AG08395 (cell line): Measurements from ENCODE around the gene LAMA3.

Experiments
- DNase-seq: peaks from one replicate; pipeline ENCODE4 v3.0.0; 2012; ENCODE audit warnings: mixed read lengths, low spot score

Gene LAMA3

DNA sequence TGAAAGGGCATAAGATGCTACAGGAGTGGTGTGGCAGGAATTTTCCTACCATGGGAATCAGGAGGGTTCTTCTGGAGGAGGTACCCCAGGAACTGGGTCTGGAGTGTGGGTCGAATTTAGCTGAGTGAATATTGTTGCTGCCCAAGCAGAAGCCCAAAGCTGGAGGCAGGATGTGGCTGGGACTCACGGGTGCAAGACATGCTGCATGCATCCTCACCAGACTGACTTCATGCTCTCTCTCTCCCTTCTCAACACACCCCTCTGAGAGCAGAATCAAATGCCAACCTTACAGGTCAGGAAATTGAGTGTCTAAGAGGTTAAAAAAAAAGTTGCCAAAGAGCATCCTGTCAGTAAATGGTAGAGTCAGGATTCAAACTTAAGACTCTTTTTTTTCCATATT is 246.6 kb downstream of the LAMA3 start:
- no peak for DNase-seq

- no peak for DNase-seq
These were observed 247.2 kb downstream of the LAMA3 start for GRCh38 chr18:23936381-23936958.

- DNase-seq = no peak
These were observed 248.9 kb downstream of the LAMA3 start for GRCh38 chr18:23938043-23938756.

DNA sequence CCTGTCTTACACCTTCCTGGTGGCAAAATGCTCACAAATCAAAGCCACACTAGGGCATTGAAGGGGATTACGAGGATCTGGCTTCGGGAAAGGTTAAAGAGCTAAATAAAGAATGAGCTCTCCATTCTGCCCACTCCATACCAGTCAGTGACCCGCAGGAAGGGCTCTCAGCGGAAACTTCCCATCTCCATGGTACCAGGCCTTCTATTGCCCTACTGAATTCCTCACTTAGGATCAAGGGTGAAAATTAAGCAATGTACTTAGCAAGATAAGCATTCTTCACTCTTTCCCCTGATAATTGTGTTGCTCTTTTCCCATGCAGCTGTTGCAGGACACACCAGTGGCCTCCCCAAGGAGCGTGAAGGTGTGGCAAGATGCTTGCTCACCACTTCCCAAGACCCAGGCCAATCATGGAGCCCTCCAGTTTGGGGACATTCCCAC is 249.7 kb downstream of the LAMA3 start:
- DNase-seq = no peak

- DNase-seq = no peak
These were observed 250.1 kb downstream of the LAMA3 start for GRCh38 chr18:23939366-23939765.

DNA sequence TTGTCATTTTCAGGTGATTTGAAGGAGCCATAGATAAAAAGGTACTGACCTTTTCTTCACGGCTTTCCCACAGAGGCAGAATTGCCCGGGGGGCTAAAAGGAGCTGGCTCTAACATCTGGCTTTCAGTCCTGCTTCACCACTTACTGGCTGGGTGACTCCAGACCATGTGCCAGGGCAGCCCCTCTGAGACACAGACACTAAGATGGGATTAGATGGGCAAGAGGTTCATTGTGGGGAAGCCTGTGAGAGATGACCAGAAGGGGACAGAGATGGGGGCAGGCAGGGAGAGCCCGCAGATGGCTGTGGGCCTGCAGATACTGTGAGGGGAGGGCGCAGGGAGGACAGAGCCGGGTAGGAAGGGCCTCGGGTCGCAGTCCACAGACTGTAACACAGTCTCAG is 250.6 kb downstream of the LAMA3 start:
- DNase-seq = no peak

GRCh38 chr18:23941791-23942190 is 252.5 kb downstream of the LAMA3 start:
- no peak for DNase-seq

DNA sequence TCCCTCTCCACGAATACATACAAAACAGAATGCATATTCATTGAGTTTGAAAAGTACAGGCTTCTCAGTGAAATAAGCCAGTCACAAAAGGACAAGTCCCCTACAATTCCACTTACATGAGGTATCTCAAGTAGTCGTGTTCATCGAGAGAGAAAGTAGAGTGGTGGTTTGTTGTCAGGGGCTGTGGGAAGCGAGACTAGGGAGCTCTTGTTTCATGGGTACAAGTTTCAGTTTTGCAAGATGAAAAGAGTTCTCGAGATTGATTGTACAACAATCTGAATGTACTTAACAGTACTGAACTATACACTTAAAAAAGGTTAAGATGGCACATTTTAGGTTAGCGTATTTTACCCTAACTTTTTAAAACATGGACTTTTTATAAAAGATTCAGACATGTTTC is 253.9 kb downstream of the LAMA3 start:
- DNase-seq = no peak

DNA sequence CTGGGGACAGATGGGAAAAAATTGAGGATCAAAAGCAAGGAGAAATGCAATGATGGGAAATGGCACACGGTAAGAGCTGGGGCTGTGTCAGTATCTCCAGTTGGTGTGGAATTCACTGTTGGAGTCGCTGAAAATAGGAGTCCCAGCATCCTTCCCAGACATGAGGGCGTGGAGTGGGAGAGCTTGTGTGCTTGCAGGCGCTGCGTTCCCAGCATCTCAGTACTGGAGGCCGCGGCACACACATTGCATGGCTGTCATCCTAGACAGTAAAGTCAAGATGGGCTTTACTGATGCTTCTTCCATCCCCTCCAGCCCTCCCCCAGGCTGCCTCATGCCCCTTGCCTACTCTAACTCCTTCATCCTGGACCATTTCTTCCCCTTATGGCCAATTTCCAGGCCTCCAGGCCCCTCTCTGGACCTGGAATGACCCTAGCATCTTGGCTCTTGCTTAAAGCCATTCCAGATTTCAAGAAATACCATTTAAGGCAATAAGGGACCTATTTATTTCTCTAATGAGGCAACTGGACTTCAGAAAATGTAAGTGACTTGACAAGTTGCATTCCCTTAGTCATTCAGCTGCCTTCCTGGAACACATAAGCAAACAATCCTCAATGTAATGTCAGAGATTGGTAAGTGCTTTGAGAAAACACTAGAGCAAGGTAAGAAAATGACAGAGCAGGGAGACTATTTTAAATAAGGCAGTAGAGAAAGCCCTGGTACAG is 254.8 kb downstream of the LAMA3 start:
- DNase-seq = peak; percentile 62

- DNase-seq = no peak
These were observed 256.3 kb downstream of the LAMA3 start for GRCh38 chr18:23945416-23946079.

- DNase-seq = no peak
These were observed 260.6 kb downstream of the LAMA3 start for GRCh38 chr18:23949863-23950262.

DNA sequence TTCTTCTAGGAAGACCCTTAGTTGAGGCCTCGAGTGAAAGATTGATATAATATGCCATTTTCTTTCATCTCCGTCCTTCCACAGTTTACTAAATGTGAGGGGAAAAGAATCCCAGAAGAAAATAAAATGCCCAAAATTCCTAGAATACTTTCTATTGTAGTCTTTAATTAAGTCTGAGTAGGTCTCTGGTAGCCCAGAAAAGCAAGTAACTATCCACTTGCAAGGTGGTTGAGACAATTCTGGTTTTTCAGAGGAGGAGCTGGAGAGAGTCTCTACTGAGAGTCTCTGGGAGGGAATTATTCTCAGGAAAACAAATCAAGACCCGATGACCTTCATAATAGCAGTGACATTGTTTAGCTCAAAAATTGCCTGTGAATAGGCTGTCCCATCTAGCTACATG is 261.4 kb downstream of the LAMA3 start:
- no peak for DNase-seq

GRCh38 chr18:23951206-23951605 is 262.0 kb downstream of the LAMA3 start:
- DNase-seq = no peak

GRCh38 chr18:23953984-23954383 is 264.7 kb downstream of the LAMA3 start:
- DNase-seq = no peak

- no peak for DNase-seq
These were observed 267.2 kb downstream of the LAMA3 start for GRCh38 chr18:23956483-23956882.

DNA sequence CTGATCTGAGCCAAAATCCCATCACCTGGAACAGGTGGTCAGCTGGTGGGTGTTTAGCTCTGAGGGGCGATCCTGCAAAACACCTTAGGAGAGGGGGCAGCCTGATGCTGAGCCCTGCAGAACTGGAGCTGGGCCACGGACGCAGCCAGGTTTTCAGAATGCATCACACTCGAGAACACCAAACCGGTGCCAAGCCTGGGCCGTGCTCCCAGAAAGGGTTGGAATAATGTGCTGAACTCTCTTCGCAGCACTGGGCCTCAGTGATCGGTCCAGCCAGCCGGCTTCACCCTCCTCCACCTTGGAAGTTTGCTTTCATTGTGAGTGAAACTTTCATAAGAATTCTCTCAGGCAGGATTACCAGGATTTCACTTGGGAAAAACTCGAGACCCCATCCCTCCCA is 268.8 kb downstream of the LAMA3 start:
- no peak for DNase-seq

- DNase-seq = no peak
These were observed 274.4 kb downstream of the LAMA3 start for GRCh38 chr18:23963443-23964165.

DNA sequence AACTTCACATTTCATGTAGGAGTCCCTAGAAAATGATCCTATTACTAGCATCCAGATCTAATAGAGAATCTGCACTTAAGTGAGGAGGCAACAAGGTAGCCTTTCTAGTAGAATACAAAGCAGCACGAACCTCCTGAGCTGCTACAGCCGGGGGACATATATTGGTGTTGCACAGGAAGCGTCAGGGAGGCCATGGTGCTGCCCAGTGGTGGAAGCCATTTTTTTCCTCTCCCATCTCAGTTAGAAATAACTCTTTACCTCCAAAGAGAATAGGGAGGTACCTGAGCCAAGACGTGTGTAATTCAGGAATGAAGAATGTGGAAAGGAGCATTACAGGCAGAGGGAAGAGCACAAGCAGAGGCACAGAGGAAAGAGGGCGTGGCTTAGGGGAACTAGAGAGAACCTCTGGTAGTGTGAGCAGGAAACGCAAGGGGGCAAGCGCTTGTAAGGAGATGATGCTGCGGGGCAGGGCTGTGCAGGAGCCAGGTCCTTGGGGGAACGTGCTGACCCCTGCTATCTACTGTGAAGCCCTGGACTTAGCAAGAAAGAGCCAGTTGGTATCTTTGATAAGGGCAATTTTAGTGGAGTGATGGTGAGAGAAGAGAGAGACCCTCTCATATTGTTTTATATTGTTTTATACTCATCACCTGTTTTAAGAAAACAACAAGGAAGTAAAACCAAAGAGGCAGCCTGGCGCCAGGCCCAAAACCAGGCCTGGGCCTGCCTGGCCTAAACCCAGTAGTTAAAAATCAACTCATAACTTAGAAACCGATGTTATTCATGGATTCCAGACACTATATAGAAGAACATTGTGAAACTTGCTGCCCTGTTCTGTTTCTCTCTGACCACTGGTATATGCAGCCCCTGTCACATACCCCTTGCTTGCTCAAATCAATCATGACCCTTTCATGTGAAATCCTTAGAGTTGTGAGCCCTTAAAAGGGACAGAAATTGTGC is 275.3 kb downstream of the LAMA3 start:
- no peak for DNase-seq

GRCh38 chr18:23966909-23967308 is 277.7 kb downstream of the LAMA3 start:
- no peak for DNase-seq

GRCh38 chr18:23967321-23968089 is 278.3 kb downstream of the LAMA3 start:
- no peak for DNase-seq
